Activated B cell treated with CpG ODN at 0.5 μM for 24 hours (primary cell): ENCODE data around the gene HS6ST1. TPM values are rescaled to one million over a fixed set of nuclear protein-coding genes. Genes with fewer than 3 reads are reported as not detected.

ENCODE experiments used
- ATAC-seq: fragments of 200-7000 bp; cut with Tn5 transposase; one replicate; pipeline ENCODE4 v1.10.0; 2021; ENCODE audit warnings: low read depth, mild to moderate bottlenecking, moderate library complexity
- CTCF ChIA-PET: fragments of 350-600 bp; sonication (Branson Sonifier 250); formaldehyde crosslinking; loops from one replicate; lab custom pipeline; 2021; ENCODE audit warnings: antibody characterized with exemption; lab: Charles Lee
- POLR2A ChIA-PET: fragments of 350-600 bp; sonication (Branson Sonifier 250); formaldehyde crosslinking; loops from one replicate; lab custom pipeline; 2021; ENCODE audit warnings: antibody characterized with exemption; lab: Charles Lee
- DNase-seq: peaks from one replicate; pipeline ENCODE4 v3.0.0; 2022
- H3K27ac Mint-ChIP-seq: one replicate; pipeline ENCODE4 v1.8.0; 2020; ENCODE audit warnings: mixed read lengths
- H3K27me3 Mint-ChIP-seq: one replicate; pipeline ENCODE4 v1.8.0; 2021; ENCODE audit warnings: mixed read lengths
- H3K36me3 Mint-ChIP-seq: one replicate; pipeline ENCODE4 v1.8.0; 2021; ENCODE audit warnings: low read depth, mixed read lengths
- H3K4me1 Mint-ChIP-seq: one replicate; pipeline ENCODE4 v1.8.0; 2021; ENCODE audit warnings: mixed read lengths
- H3K4me3 Mint-ChIP-seq: one replicate; pipeline ENCODE4 v1.8.0; 2020; ENCODE audit warnings: mild to moderate bottlenecking, mixed read lengths
- H3K9me3 Mint-ChIP-seq: one replicate; pipeline ENCODE4 v1.8.0; 2020; ENCODE audit warnings: mixed read lengths
- intact Hi-C: fragments of 100-400 bp; cut with micrococcal nuclease; formaldehyde crosslinking; loops from one replicate; pipeline ENCODE4 v1.15.1; 2024
- total RNA-seq: library from RNA; stranded (reverse); gene quantifications from 2 replicates; pipeline ENCODE4 v1.2.3, GENCODE V29; 2022
- TF ChIP-seq, protein P1 (sequence below): fragments of 200-600 bp; IDR thresholded peaks from one replicate; pipeline ENCODE4 v1.8.0; 2022; ENCODE audit warnings: antibody characterized with exemption, mild to moderate bottlenecking

Gene HS6ST1
- total RNA-seq, 1 donor from 2014 or later, result 16.9 TPM

DNA sequence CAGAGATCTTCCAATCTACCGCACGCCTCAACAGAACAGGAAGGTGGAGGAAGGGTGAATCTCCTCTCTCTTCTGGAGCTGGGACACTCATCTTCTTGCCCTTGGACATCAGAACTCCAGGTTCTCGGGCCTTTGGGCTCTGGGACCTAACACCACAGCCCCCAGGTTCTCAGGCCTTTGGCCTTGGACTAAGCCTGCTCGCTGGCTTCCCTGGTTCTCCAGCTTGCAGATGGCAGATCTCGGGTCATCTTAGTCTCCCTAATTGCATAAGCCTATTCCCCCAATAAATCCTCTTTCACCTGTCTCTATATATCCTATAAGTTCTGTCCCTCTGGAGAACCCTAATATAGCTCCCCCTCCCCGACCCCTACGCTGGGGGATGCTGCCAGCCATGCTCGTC is 14.8 kb downstream of the HS6ST1 start:
- DNase-seq (no peak), ATAC-seq (no peak)
- H3K36me3 Mint-ChIP-seq, result no peaks in the 10 kb centered on the region
- no peaks in the 10 kb centered on the region for H3K9me3 Mint-ChIP-seq
- POLR2A ChIA-PET, result no interaction called here
- H3K27ac Mint-ChIP-seq, result no peak overlapping the region
- CTCF ChIA-PET, result no interaction called here
- peaks cover 37% of the 10 kb centered on the region for H3K4me1 Mint-ChIP-seq
- intact Hi-C loops, result no loop called here
- H3K27me3 Mint-ChIP-seq, result no peaks in the 10 kb centered on the region
- no peak overlapping the region for H3K4me3 Mint-ChIP-seq
- TF ChIP-seq, protein P1, sequence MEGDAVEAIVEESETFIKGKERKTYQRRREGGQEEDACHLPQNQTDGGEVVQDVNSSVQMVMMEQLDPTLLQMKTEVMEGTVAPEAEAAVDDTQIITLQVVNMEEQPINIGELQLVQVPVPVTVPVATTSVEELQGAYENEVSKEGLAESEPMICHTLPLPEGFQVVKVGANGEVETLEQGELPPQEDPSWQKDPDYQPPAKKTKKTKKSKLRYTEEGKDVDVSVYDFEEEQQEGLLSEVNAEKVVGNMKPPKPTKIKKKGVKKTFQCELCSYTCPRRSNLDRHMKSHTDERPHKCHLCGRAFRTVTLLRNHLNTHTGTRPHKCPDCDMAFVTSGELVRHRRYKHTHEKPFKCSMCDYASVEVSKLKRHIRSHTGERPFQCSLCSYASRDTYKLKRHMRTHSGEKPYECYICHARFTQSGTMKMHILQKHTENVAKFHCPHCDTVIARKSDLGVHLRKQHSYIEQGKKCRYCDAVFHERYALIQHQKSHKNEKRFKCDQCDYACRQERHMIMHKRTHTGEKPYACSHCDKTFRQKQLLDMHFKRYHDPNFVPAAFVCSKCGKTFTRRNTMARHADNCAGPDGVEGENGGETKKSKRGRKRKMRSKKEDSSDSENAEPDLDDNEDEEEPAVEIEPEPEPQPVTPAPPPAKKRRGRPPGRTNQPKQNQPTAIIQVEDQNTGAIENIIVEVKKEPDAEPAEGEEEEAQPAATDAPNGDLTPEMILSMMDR, result no peak

DNA sequence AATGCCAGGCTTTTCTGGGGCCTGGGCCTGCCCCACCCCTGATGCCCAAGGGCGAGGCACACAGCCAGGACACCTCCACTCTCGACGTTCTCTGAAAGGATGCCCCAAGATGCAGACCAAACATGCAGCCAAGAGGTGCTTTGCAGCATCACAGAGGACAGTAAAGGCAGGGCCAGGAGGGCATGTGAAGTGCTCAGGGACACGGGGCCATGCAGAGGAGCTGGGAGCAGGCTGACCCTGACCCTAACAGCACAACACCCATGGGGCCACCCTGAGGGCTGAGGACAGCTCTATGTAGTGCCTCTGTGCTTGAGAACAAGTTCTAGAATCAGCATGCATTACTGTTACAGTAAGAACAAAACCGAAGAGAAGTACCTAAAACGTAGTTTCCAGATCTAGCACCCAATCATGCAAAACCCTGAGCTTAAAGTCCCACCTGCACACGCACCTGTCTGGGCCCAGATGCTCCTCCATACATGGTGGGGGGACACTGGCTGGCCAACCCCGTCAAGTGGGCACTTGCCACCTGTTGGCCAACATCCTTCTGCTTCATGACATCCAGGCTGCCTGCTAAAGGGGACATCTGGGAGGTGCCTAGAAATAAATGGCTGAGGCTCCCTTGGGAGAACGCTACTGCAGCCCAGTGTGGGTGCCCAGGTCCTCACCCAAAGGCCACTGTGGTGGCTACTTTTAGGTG is 15.4 kb downstream of the HS6ST1 start:
- no peak for ATAC-seq
- no peak overlapping the region for H3K27ac Mint-ChIP-seq
- ChIA-PET CTCF (no interaction called here), POLR2A (no interaction called here)
- peaks cover 3% of the 10 kb centered on the region for H3K9me3 Mint-ChIP-seq
- intact Hi-C loops, result no loop called here
- TF ChIP-seq, protein P1, result no peak
- H3K4me1 Mint-ChIP-seq, result peaks cover 35% of the 10 kb centered on the region
- H3K27me3 Mint-ChIP-seq, result no peaks in the 10 kb centered on the region
- peaks cover 4% of the 10 kb centered on the region for H3K36me3 Mint-ChIP-seq
- DNase-seq, result no peak
- H3K4me3 Mint-ChIP-seq, result no peak overlapping the region

DNA sequence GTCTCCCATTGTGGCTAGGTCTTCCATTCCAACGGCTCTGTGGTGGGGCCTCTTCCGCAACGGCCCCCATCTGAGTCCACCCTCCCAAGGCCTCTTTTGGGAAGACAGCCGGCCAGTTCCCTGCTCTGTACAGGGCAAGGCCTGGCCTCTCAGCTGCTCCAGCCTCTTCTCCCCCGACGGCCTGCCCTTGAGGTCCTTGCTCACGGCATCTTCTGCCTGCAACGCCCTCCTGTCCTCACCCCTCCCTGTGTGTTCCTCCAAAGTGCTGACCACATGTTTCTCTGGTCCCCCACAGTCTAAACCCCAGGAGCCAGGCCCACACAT is 16.0 kb downstream of the HS6ST1 start:
- Mint-ChIP-seq H3K4me3 (no peak overlapping the region), H3K36me3 (peaks cover 4% of the 10 kb centered on the region), H3K27me3 (no peaks in the 10 kb centered on the region), H3K4me1 (peaks cover 33% of the 10 kb centered on the region), H3K9me3 (peaks cover 4% of the 10 kb centered on the region), H3K27ac (no peak overlapping the region)
- DNase-seq (no peak), ATAC-seq (no peak)
- POLR2A ChIA-PET, result no interaction called here
- CTCF ChIA-PET, result no interaction called here
- TF ChIP-seq, protein P1, result no peak
- intact Hi-C loops, result no loop called here

DNA sequence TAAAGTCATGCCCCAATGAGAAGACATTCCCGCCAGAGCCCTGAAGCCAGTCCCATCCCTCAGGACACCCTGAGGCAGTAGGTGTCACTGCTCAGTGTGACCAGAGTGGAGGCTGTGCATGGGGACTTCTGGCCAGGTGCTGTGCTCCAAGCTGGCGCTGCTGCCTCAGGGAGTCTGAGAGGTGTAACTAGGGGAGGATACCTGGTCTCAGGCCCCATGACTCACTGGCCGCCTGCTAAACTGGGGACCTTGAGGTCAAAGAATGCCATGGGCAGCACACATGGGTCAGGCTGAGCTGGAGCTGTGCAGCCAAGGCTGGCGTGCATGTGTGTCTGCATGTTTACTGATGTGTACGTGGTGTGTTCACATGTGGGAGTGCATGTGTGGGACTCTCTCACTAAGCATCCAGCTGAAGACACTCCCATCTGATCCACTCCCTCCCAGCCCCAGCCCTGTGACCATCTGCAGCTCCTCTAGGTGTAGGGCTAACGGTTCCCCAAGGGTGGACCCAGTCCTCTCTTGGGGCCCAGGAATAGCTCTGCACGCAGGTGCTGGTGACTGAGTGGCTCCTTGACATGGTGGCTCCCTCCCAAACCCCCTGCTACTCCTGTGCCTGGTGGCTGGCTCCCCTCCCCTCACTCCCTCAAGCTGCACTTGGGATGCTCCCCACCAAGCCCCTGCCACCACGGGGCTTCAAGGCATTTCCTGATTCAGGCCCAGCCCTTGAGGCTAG is 16.5 kb downstream of the HS6ST1 start:
- TF ChIP-seq, protein P1, result no peak
- DNase-seq, result no peak
- Mint-ChIP-seq H3K36me3 (peaks cover 4% of the 10 kb centered on the region), H3K27ac (no peak overlapping the region), H3K9me3 (peaks cover 4% of the 10 kb centered on the region), H3K4me1 (peaks cover 34% of the 10 kb centered on the region), H3K4me3 (no peak overlapping the region), H3K27me3 (no peaks in the 10 kb centered on the region)
- ChIA-PET POLR2A (no interaction called here), CTCF (no interaction called here)
- intact Hi-C loops, result no loop called here
- no peak for ATAC-seq

DNA sequence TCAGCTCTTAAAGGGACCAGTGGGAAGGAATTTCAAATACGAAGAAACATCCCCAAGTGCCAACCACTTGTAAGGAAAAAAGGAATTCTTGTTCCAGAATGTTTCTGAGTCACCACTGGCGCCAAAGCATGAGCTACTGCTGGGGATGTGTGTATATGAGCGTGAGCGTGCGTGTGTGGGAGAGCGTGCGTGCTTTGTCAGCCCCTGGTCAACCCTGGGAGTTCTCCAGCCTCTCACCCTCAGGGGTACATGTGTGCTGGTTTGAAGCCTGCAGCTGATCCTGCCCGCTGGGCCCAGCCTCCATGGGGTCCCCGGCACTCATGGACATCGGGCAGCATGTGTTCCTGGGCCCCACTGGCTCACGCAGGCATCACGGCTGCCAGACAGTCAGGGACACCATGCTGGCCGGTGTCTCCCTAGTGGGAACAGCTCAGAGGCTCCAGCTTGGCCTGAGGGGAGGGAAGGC is 17.1 kb downstream of the HS6ST1 start:
- peaks cover 4% of the 10 kb centered on the region for H3K9me3 Mint-ChIP-seq
- H3K27me3 Mint-ChIP-seq, result no peaks in the 10 kb centered on the region
- ATAC-seq (no peak), DNase-seq (no peak)
- POLR2A ChIA-PET, result interaction anchor here (0.9 kb wide), 1 partner anchor 14 kb away, joined by 3 read pairs; no protein-coding TSS in a partner anchor
- CTCF ChIA-PET, result no interaction called here
- H3K27ac Mint-ChIP-seq, result no peak overlapping the region
- peaks cover 34% of the 10 kb centered on the region for H3K4me1 Mint-ChIP-seq
- intact Hi-C loops, result no loop called here
- H3K4me3 Mint-ChIP-seq, result no peak overlapping the region
- peaks cover 4% of the 10 kb centered on the region for H3K36me3 Mint-ChIP-seq
- TF ChIP-seq, protein P1, result no peak
